ENCODE data around the gene PRCP. TPM values are rescaled to one million over a fixed set of nuclear protein-coding genes. Genes with fewer than 3 reads are reported as not detected.

Gene PRCP
- total RNA-seq, 1 donor: 41.1 TPM

GRCh38 chr11:82871646-82872045 lies 28.6 kb downstream of the PRCP start:
- TF ChIP-seq CTCF (IDR thresholded peaks at IDR 0.05; ENCODE audit: insufficient read depth, low read length): no peak
- DNase-seq (ENCODE audit: low read depth): no peak
- no peak overlapping the region for H3K4me3 ChIP-seq (ENCODE audit: low read depth, low read length)

- peak; percentile 22 for DNase-seq (ENCODE audit: low read depth)
- TF ChIP-seq CTCF (IDR thresholded peaks at IDR 0.05; ENCODE audit: insufficient read depth, low read length): no peak
- H3K4me3 ChIP-seq (ENCODE audit: low read depth, low read length): no peak overlapping the region
These were observed 30.6 kb downstream of the PRCP start for GRCh38 chr11:82869657-82870056.

DNA sequence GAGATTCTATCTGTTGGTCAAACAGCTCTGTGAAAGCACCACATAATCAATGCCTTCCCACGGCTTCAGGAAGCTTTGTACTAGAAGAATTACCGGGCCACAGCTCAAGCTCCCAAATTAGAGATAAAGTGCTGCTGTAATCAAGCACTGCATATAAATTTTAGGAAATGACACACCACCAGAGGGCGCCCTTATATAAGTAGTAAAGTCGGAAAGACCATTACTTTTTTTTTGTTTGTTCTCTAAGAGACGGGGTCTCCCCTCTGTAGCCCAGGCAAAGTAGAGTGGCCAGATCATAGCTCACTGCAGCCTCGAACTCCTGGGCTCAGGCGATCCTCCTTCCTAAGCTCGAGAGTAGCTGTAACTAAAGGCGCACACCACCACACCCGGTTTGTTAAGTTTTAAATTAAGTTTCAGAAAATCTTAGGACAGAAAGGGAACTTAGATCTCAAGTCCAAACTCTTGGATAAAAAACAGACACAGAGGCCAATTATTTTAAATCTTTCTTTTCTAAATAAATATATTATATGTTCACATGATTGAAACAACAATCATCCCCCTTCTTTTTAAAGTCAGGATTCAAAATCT lies 32.6 kb downstream of the PRCP start:
- DNase-seq (ENCODE audit: low read depth): peak; percentile 89
- peak; percentile 59 for TF ChIP-seq CTCF (IDR thresholded peaks at IDR 0.05; ENCODE audit: insufficient read depth, low read length)
- peak overlapping the region; percentile 46 for H3K4me3 ChIP-seq (ENCODE audit: low read depth, low read length)

DNA sequence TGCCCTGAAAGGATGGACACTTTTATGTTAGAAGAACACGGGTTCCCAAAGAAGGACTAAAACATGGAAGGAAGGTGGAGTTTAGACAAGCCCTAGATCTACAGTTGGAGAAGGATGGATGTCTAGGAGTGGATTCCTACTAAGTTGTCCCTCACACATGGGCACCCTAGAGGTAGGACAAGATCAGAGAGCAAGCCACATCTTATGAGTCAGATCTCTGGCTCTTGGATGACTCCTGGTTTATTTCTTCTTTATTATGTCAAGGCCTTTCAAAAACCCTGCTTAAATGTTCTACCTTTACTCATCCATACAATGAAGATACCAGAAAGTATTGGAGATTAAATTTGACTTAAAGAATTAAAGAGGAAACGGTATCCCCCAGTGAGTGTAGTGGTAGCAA lies 34.4 kb downstream of the PRCP start:
- DNase-seq (ENCODE audit: low read depth): no peak
- TF ChIP-seq CTCF (IDR thresholded peaks at IDR 0.05; ENCODE audit: insufficient read depth, low read length): no peak
- no peak overlapping the region for H3K4me3 ChIP-seq (ENCODE audit: low read depth, low read length)

DNA sequence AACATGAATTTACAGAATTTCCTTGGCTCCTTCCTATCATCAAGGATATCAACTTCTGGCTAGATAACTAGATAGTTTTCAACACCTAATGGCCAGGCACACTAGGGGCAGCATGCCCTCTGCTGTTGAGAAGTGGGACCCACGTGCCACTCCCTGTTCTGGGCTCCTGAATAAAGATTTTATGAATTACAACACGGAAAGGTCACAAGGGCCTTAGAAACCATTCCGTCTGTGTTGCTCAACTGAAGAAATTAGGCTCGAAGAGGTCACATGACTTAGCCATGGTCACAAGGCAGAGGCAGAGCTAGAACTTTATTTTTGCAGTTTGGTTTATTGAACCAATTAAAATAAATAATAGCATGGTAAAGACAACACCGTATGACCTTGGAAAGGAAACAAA lies 36.0 kb downstream of the PRCP start:
- DNase-seq (ENCODE audit: low read depth): peak; percentile 60
- peak; percentile 75 for TF ChIP-seq CTCF (IDR thresholded peaks at IDR 0.05; ENCODE audit: insufficient read depth, low read length)
- H3K4me3 ChIP-seq (ENCODE audit: low read depth, low read length): no peak overlapping the region

DNA sequence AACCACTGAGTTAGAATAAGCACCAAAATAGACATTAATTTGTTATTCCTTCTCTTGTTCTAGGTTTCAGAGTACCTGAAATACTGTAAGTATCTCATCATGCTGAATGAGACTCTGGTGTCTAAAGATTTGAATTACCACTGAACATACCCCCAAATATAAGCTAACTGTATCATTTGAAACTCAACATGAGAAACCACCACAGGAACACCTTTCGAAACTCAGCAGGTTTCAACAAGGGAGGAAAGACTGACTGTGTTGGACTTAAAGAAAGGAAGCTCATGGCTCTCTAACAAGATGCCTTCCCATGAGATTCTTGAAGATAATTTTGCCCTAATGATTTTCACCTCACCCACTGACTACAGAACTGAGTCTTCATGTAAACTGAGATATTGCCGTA lies 37.0 kb downstream of the PRCP start:
- DNase-seq (ENCODE audit: low read depth): no peak
- no peak for TF ChIP-seq CTCF (IDR thresholded peaks at IDR 0.05; ENCODE audit: insufficient read depth, low read length)
- no peak overlapping the region for H3K4me3 ChIP-seq (ENCODE audit: low read depth, low read length)

DNA sequence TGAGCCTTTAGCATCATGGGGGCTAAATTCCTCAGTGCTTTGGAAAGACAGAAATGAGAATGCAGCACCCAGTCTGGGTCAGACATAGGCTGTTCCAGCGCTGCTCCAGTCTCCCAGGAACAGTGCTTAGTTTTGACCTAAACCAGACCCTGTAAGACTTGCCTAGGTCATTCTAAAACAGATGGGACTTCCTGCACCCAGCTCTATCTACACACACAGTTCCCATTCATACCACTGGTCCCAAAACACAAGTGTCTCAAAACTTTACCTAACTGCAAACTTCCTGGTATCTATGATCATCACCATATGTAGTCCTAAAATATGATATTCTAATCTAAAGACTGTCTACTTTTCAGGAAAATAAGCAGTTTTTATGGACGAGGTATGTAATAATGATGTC lies 37.9 kb downstream of the PRCP start:
- no peak for DNase-seq (ENCODE audit: low read depth)
- H3K4me3 ChIP-seq (ENCODE audit: low read depth, low read length): no peak overlapping the region
- TF ChIP-seq CTCF (IDR thresholded peaks at IDR 0.05; ENCODE audit: insufficient read depth, low read length): no peak

All from fibroblast of the aortic adventitia (primary cell).